HL-60/S4 (cell line): ENCODE measurements around the gene UBE2G2.

ENCODE experiments used
- in situ Hi-C: fragments of 300-500 bp; cut with MboI; formaldehyde crosslinking; loops from 2 replicates; pipeline ENCODE4 v1.14.3; 2022; ENCODE audit warnings: low sequenced_read_pairs

UBE2G2 gene

GRCh38 chr21:44732956-44733355 lies 68.7 kb downstream of the UBE2G2 start:
- in situ Hi-C loops: no loop called here

- in situ Hi-C loops: no loop called here
Observed at GRCh38 chr21:44732263-44732662, 69.4 kb downstream of the UBE2G2 start.

GRCh38 chr21:44730951-44731579 lies 70.6 kb downstream of the UBE2G2 start:
- in situ Hi-C loops: no loop called here

- in situ Hi-C loops: no loop called here
Observed at GRCh38 chr21:44730028-44730395, 71.6 kb downstream of the UBE2G2 start.

- in situ Hi-C loops: no loop called here
Observed at GRCh38 chr21:44729336-44730027, 72.1 kb downstream of the UBE2G2 start.

- in situ Hi-C loops: no loop called here
Observed at GRCh38 chr21:44728716-44729115, 72.9 kb downstream of the UBE2G2 start.

GRCh38 chr21:44727757-44728156 lies 73.9 kb downstream of the UBE2G2 start:
- in situ Hi-C loops: no loop called here

GRCh38 chr21:44727321-44727720 lies 74.3 kb downstream of the UBE2G2 start:
- in situ Hi-C loops: no loop called here

- in situ Hi-C loops: no loop called here
Observed at GRCh38 chr21:44726826-44727225, 74.8 kb downstream of the UBE2G2 start.

- in situ Hi-C loops: no loop called here
Observed at GRCh38 chr21:44724926-44725325, 76.7 kb downstream of the UBE2G2 start.

GRCh38 chr21:44724196-44724595 lies 77.4 kb downstream of the UBE2G2 start:
- in situ Hi-C loops: no loop called here

- in situ Hi-C loops: no loop called here
Observed at GRCh38 chr21:44723177-44724131, 78.2 kb downstream of the UBE2G2 start.

- in situ Hi-C loops: no loop called here
Observed at GRCh38 chr21:44722731-44723130, 78.9 kb downstream of the UBE2G2 start.

GRCh38 chr21:44720170-44720569 lies 81.5 kb downstream of the UBE2G2 start:
- in situ Hi-C loops: no loop called here
